ENCODE results near the gene RPL22.
A peak's percentile ranks its signal among the peaks of the same experiment; 100 is the strongest.

RPL22 gene

GRCh38 chr1:6200188-6200809 is 904 bp upstream of the RPL22 start:
- DNase-seq = no peak

- DNase-seq = no peak
Observed at GRCh38 chr1:6198646-6199297, 623 bp downstream of the RPL22 start.

- DNase-seq = no peak
Observed at GRCh38 chr1:6197746-6198427, 1.5 kb downstream of the RPL22 start.

DNA sequence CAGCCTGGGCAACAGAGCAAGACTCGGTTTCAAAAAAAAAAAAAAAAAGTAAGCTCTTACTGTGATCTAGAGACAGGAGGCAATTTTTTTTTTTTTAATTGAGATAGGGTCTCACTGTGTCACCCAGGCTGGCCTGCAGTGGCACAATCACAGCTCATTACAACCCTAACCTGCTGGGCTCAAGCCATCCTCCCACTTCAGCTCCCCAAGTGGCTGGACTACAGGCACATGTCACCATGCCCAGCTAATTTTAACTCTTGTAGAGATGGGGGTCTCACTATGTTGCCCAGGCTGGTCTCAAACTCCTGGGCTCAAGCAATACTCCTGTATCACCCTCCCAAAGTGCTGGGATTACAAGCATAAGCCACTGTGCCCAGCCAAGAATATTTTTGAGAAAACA is 7.4 kb downstream of the RPL22 start:
- DNase-seq = no peak

DNA sequence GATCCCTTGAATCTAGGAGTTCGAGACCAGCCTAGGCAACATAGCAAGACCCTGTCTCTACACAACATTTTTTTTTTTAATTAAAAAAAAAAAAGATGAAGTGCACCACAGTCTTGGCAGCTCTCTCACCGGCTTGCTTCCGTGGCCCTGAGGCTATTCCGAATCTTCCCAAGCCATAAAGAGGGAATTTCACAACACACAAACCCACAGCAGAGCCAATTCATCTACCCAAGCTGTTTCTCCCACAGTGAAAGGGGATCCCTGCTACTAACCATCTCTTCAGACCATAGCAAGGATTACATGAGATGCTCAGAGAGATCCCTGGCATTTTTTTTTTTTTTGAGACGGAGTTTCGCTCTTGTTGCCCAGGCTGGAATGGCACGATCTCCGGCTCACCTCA is 10.9 kb downstream of the RPL22 start:
- no peak for DNase-seq

GRCh38 chr1:6185635-6186382 is 13.6 kb downstream of the RPL22 start:
- DNase-seq = peak; percentile 30

GRCh38 chr1:6185151-6185550 is 14.2 kb downstream of the RPL22 start:
- no peak for DNase-seq

DNA sequence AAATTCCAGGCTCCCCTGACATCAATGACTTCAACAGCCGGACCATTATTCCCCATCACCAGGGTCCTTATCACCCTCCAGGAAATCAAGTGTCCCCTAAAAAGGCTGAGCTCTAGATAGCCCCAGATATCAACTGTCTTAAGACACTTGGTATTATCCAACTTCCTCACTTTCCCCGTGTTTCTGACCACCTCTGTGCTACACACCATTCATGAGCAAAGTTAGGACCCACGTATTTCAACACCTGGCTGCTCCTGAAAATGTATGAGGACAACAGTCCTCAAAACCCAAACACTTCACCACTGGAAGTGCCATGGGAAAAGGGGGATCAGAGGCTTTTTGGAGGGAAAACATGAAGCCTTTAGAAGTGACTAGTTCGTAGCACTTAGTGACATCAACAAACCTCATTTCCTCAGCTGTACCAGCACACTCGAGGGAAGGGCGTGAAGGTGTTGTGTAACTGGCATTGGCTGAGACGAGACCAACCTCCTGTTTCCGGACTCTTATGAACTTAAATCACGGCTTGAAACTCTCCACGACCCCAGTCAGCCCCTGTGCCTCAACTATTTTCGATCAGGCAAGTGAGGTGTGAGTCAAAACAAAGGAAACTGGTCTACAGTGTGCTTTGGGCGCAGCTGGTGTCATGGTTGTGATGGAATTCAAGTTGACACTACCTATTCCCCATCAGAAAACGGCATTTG is 15.2 kb downstream of the RPL22 start:
- no peak for DNase-seq

GRCh38 chr1:6183520-6183989 is 15.8 kb downstream of the RPL22 start:
- DNase-seq = no peak

- no peak for DNase-seq
Observed at GRCh38 chr1:6181347-6181770, 18.0 kb downstream of the RPL22 start.

DNA sequence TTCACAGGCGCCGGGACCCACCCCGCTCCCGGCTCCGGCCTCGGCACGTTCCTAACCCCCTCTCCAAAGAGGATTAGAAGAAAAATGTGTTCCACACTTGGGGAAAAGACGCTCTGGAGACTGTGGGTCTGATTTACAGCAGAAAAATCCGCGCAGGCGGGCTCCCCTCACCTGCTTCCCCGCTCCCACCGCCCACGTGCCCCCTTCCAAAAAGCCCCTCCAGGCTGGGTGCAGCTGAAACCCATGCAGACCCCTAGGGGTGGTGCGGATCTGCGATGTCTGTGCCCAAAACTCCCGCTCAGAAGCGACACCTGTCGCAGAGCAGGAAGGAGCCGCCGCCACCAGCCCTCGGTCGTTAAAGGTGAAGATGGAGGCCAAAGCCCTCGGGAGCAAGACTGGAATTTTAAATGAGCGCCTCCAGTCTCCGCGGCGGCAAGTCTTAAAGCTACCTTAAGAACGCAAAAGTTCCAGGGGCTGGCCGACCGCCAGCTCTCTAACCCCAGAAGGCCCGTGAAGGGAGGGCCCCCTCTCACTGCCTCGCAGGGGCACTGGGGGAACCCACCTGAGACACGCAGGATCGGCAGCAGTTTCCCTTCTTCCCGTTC is 18.6 kb downstream of the RPL22 start:
- DNase-seq = no peak

GRCh38 chr1:6180268-6180706 is 19.1 kb downstream of the RPL22 start, which contains the start of gene CHD5:
TSS of gene CHD5 (minus strand) at chr1:6180321. CDS start at chr1:6180023, 298 bp downstream.
- peak; percentile 77 for DNase-seq

DNA sequence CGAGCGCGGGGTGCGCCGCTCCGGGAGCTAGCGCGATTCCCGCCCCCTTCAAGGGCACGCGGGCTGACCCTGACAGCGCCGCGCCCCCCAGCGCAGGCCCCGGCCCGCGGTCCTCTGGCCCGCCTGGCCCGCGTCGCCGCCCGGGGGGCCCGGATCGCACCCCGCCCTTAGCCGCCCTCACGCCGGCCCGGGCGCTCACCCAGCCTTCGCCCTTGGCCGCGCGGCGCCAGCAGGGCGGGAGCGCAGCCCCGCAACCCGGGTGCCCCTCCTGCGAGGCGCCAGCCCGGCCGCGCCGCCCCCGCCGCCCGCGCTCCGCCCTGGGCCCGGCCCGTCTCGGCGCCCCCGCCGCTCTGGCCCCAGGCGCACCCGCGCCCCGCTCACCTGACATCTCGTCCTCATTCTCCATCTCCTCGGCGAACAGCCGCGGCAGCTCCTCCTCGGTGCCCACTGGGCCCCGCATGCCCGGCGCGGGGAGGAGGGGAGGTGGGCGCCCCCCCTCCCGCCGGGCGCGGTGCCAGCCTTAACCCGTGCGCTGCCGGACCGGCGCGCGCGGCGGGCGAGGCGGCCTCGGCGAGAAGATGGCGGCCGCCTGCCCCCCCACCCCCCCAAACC is 19.7 kb downstream of the RPL22 start:
- DNase-seq = no peak

GRCh38 chr1:6178751-6179563 is 20.4 kb downstream of the RPL22 start:
- DNase-seq = no peak

GRCh38 chr1:6177681-6178380 is 21.6 kb downstream of the RPL22 start:
- DNase-seq = no peak

GRCh38 chr1:6176779-6177178 is 22.6 kb downstream of the RPL22 start:
- no peak for DNase-seq

DNA sequence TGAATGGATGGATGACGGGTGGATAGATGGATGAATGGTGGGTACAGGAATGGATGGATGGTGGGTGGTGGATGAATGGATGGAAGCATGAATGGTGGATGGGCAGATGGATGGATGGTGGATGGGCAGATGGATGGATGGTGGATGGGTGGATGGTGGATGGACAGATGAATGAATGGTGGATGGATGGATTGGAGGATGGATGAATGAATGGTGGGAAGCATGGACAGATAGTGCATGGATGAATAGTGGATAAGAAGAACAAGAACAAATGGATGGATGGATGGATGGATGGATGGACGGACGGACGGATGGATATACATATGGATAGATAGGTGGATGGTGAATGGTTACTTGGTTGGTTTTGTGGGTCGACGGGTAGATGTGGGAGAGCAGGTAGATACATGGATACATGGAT is 24.0 kb downstream of the RPL22 start:
- DNase-seq = no peak

- DNase-seq = no peak
Observed at GRCh38 chr1:6174621-6175410, 24.6 kb downstream of the RPL22 start.

DNA sequence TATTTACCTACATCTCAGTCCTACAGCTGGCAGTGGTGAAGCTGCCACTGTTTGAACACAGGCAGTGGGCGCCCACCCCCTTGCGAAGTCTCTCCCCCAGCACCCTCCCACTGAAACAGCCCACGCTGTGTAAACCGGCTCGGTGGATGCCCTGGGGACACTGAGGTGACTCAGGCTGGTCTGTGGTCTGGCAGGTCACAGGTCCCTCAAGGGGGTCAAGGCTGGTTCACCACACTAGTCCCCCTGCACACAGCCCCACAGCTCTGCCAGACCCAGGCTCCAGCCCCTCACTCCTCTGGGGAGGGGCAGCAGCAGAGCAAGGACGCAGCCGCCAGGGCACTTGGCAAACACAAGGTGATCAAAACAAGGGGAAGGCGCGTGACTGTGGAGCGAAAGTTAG is 26.8 kb downstream of the RPL22 start:
- DNase-seq = no peak
